SK-N-SH treated with all-trans-retinoic acid at 6 μM for 48 hours (cell line): Measurements from ENCODE around the gene VPS13D.

Experiments used
- ATAC-seq: fragments of 200-7000 bp; cut with Tn5 transposase; 3 replicates; pipeline ENCODE4 v1.9.1; 2020; ENCODE audit warnings: mild to moderate bottlenecking, moderate library complexity
- ARNTL ChIP-seq: fragments of 450-650 bp; formaldehyde crosslinking; IDR thresholded peaks from 2 replicates; pipeline ENCODE4 v1.5.0; 2020; ENCODE audit warnings: low read depth, mild to moderate bottlenecking, moderate library complexity, borderline replicate concordance
- CSDC2 ChIP-seq: fragments of 250-450 bp; sonication (Bioruptor Pico); IDR thresholded peaks from 2 replicates; pipeline ENCODE4 v1.5.0; 2020; ENCODE audit warnings: mild to moderate bottlenecking, moderate library complexity
- ESRRG ChIP-seq: fragments of 250-450 bp; sonication (Bioruptor Pico); IDR thresholded peaks from 2 replicates; pipeline ENCODE4 v1.6.1; 2021; ENCODE audit warnings: mild to moderate bottlenecking
- ISL1 ChIP-seq: fragments of 250-450 bp; sonication (Bioruptor Pico); IDR thresholded peaks from 2 replicates; pipeline ENCODE4 v2.1.2; 2022; ENCODE audit warnings: mild to moderate bottlenecking, moderate library complexity
- PPARA ChIP-seq: fragments of 250-450 bp; sonication (Bioruptor Pico); IDR thresholded peaks from 2 replicates; pipeline ENCODE4 v1.5.0; 2020; ENCODE audit warnings: mild to moderate bottlenecking, borderline replicate concordance
- RARB ChIP-seq: fragments of 250-450 bp; sonication (Bioruptor Pico); IDR thresholded peaks from 2 replicates; pipeline ENCODE4 v1.8.0; 2021; ENCODE audit warnings: mild to moderate bottlenecking, moderate library complexity
- SNAI2 ChIP-seq: fragments of 250-450 bp; sonication (Bioruptor Pico); IDR thresholded peaks from 2 replicates; pipeline ENCODE4 v1.5.0; 2020; ENCODE audit warnings: mild to moderate bottlenecking, moderate library complexity
- TCF4 ChIP-seq: fragments of 250-450 bp; sonication (Bioruptor Pico); IDR thresholded peaks from 2 replicates; pipeline ENCODE4 v1.8.0; 2021; ENCODE audit warnings: mild to moderate bottlenecking, moderate library complexity, borderline replicate concordance
- TOX ChIP-seq: fragments of 250-450 bp; sonication (Bioruptor Pico); IDR thresholded peaks from 2 replicates; pipeline ENCODE4 v1.8.0; 2021; ENCODE audit warnings: mild to moderate bottlenecking, moderate library complexity, borderline replicate concordance
- ZC3H10 ChIP-seq: fragments of 250-450 bp; sonication (Bioruptor Pico); IDR thresholded peaks from 2 replicates; pipeline ENCODE4 v1.5.1; 2021; ENCODE audit warnings: mild to moderate bottlenecking, moderate library complexity
- ZFP3 ChIP-seq: fragments of 250-450 bp; sonication (Bioruptor Pico); IDR thresholded peaks from 2 replicates; pipeline ENCODE4 v1.5.0; 2020; ENCODE audit warnings: mild to moderate bottlenecking, moderate library complexity
- ZNF565 ChIP-seq: fragments of 450-650 bp; formaldehyde crosslinking; conservative IDR thresholded peaks from 2 replicates; pipeline ENCODE4 v1.5.0; 2020; ENCODE audit warnings: low read depth, mild to moderate bottlenecking, moderate library complexity
- ZNF8 ChIP-seq: fragments of 450-650 bp; formaldehyde crosslinking; IDR thresholded peaks from 2 replicates; pipeline ENCODE4 v1.5.0; 2020; ENCODE audit warnings: mild to moderate bottlenecking, moderate library complexity
- TF ChIP-seq, protein P1 (sequence below): fragments of 250-450 bp; sonication (Bioruptor Pico); IDR thresholded peaks from 2 replicates; pipeline ENCODE4 v1.8.0; 2020; ENCODE audit warnings: mild to moderate bottlenecking, moderate library complexity, borderline replicate concordance
- TF ChIP-seq, protein P2 (sequence below): fragments of 250-450 bp; sonication (Bioruptor Pico); IDR thresholded peaks from 2 replicates; pipeline ENCODE4 v1.5.1; 2021; ENCODE audit warnings: mild to moderate bottlenecking, moderate library complexity
- TF ChIP-seq, protein P3 (sequence below): fragments of 250-450 bp; sonication (Bioruptor Pico); IDR thresholded peaks from 2 replicates; pipeline ENCODE4 v1.8.0; 2021; ENCODE audit warnings: low read depth, mild to moderate bottlenecking, moderate library complexity, borderline replicate concordance
- TF ChIP-seq, protein P4 (sequence below): fragments of 250-450 bp; sonication (Bioruptor Pico); IDR thresholded peaks from 2 replicates; pipeline ENCODE4 v1.5.1; 2020; ENCODE audit warnings: low read depth, mild to moderate bottlenecking, moderate library complexity

VPS13D gene

DNA sequence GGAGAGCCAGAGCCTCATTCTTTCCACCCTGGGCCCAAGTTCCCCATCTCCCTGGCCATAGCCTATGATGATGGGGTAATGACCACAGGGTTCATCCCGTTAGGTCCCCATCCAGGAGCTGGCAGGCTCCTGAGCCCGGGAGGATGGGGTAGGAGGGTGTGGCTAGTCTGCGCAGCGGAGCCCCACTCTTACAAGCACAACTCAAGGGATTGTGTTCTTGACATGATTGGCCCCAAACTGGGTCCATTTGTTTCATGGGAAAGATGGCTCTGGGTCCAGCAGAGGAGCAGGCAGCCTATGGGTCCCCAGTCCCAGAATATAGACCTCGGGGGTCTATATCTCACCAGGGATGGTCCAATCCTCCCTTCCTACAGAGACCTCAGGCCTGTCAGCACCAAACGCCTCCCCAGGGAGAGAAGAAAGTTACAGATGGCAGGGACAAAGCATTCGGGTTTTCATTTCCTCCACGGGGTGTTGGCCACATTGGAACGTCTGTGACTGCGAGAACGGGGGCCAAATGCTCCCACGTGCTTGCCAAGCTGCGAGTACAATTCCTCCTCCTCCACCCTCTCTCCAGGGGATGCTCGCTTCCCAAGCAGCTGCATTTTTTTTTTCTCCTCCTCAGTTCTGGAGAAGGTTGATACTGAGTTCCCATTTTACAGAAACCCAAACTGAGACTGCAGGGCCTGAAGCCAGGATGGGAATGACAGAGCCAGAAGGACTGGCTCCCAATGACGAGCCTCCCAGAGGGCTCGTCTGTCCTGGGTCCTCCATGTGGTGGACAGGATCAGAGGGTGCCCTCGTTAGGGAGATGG, 317.1 kb downstream of the VPS13D start:
- ATAC-seq = no peak
- TF ChIP-seq ZNF8 (CRISPR knock-in tag) (no peak), RARB (CRISPR knock-in tag) (no peak), ESRRG (CRISPR knock-in tag) (no peak), CSDC2 (CRISPR knock-in tag) (no peak)
- TF ChIP-seq, all 23 proteins: peak for 0

DNA sequence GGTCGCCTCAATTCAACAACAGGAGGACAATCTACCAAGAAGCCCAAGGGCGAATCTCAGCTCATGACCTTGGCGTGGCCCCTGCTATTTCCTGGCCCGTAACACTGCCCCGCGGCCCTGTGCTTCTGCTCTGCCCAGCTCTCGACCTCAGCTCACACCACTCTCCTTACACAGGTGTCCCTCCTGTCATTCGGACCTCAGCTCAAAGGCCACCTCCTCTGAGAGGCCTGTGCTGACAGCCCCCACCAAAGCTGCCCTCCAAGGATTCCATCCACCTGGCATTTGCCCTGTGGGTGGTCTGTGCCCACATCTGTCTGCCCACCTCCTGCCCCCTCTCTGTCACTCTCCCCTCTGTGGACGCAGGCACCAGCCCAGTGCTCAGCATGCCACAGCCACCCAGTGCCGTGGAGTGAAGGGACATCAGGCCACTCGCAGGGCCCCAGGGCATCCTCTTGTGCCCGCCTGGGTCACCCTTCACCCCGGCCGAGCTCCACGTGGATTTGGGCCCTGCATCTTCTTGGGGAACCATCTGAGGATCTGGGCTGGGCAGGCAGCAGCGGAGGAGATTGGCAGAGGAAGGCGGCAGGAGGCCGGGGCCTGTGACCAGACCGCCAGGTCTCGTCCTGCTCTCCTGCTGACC, 317.9 kb downstream of the VPS13D start:
- TF ChIP-seq, protein P1, sequence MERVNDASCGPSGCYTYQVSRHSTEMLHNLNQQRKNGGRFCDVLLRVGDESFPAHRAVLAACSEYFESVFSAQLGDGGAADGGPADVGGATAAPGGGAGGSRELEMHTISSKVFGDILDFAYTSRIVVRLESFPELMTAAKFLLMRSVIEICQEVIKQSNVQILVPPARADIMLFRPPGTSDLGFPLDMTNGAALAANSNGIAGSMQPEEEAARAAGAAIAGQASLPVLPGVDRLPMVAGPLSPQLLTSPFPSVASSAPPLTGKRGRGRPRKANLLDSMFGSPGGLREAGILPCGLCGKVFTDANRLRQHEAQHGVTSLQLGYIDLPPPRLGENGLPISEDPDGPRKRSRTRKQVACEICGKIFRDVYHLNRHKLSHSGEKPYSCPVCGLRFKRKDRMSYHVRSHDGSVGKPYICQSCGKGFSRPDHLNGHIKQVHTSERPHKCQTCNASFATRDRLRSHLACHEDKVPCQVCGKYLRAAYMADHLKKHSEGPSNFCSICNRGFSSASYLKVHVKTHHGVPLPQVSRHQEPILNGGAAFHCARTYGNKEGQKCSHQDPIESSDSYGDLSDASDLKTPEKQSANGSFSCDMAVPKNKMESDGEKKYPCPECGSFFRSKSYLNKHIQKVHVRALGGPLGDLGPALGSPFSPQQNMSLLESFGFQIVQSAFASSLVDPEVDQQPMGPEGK (CRISPR knock-in tag) = no peak
- no peak for TF ChIP-seq SNAI2 (CRISPR knock-in tag)
- TF ChIP-seq TCF4 (CRISPR knock-in tag) = no peak
- TF ChIP-seq ZC3H10 (CRISPR knock-in tag) = no peak
- TF ChIP-seq, protein P2, sequence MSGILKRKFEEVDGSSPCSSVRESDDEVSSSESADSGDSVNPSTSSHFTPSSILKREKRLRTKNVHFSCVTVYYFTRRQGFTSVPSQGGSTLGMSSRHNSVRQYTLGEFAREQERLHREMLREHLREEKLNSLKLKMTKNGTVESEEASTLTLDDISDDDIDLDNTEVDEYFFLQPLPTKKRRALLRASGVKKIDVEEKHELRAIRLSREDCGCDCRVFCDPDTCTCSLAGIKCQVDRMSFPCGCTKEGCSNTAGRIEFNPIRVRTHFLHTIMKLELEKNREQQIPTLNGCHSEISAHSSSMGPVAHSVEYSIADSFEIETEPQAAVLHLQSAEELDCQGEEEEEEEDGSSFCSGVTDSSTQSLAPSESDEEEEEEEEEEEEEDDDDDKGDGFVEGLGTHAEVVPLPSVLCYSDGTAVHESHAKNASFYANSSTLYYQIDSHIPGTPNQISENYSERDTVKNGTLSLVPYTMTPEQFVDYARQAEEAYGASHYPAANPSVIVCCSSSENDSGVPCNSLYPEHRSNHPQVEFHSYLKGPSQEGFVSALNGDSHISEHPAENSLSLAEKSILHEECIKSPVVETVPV (CRISPR knock-in tag) = no peak

DNA sequence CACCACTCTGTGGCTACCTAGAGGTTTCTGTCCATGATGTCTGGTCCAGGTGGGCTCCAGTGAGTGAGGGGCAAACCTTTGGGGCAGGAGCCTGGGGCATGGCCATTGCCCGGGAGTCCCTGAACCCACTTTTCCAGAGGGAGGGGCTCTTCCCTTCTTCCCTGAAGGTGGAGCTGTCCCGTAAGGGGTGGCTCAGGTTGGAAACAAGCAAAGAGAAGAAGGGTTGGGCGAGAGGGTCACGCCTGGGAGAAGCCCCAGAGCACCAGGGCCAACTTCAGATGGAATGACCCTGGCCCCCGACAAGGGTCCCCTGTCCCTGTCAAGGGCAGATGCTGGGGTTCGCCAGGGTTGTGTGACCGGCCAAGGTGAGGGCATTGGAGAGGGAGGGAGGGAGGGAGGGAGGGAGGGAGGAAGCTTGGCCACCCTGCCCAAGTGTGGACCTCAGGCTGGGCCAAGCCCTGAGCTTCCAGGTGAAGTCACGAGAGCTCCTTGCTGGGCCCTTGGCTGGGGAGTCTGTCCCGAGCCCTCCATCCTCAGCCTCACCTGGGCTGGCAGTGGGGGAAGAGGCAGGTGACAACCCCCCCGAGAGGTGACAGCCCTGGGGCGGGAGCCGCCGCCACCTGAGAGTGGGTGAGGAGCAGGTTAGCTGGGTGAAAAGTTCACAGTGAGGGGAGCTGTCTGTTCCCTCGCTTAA, 318.6 kb downstream of the VPS13D start:
- TF ChIP-seq ZC3H10 (CRISPR knock-in tag) = no peak
- TF ChIP-seq ZNF565 (CRISPR knock-in tag) = no peak
- no peak for TF ChIP-seq ZFP3 (CRISPR knock-in tag)
- TF ChIP-seq, protein P1 (CRISPR knock-in tag) = no peak
- TF ChIP-seq ZNF8 (CRISPR knock-in tag) = no peak
- no peak for TF ChIP-seq PPARA (CRISPR knock-in tag)
- TF ChIP-seq, protein P3, sequence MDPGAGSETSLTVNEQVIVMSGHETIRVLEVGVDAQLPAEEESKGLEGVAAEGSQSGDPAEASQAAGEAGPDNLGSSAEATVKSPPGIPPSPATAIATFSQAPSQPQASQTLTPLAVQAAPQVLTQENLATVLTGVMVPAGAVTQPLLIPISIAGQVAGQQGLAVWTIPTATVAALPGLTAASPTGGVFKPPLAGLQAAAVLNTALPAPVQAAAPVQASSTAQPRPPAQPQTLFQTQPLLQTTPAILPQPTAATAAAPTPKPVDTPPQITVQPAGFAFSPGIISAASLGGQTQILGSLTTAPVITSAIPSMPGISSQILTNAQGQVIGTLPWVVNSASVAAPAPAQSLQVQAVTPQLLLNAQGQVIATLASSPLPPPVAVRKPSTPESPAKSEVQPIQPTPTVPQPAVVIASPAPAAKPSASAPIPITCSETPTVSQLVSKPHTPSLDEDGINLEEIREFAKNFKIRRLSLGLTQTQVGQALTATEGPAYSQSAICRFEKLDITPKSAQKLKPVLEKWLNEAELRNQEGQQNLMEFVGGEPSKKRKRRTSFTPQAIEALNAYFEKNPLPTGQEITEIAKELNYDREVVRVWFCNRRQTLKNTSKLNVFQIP = no peak
- TF ChIP-seq ARNTL (CRISPR knock-in tag) = no peak
- TF ChIP-seq TOX (CRISPR knock-in tag) = no peak
- TF ChIP-seq, protein P4, sequence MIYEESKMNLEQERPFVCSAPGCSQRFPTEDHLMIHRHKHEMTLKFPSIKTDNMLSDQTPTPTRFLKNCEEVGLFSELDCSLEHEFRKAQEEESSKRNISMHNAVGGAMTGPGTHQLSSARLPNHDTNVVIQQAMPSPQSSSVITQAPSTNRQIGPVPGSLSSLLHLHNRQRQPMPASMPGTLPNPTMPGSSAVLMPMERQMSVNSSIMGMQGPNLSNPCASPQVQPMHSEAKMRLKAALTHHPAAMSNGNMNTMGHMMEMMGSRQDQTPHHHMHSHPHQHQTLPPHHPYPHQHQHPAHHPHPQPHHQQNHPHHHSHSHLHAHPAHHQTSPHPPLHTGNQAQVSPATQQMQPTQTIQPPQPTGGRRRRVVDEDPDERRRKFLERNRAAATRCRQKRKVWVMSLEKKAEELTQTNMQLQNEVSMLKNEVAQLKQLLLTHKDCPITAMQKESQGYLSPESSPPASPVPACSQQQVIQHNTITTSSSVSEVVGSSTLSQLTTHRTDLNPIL = no peak
- TF ChIP-seq RARB (CRISPR knock-in tag) = no peak
- no peak for ATAC-seq

More for the DNA sequence above, 317.9 kb downstream of the VPS13D start:
- ATAC-seq = no peak

DNA sequence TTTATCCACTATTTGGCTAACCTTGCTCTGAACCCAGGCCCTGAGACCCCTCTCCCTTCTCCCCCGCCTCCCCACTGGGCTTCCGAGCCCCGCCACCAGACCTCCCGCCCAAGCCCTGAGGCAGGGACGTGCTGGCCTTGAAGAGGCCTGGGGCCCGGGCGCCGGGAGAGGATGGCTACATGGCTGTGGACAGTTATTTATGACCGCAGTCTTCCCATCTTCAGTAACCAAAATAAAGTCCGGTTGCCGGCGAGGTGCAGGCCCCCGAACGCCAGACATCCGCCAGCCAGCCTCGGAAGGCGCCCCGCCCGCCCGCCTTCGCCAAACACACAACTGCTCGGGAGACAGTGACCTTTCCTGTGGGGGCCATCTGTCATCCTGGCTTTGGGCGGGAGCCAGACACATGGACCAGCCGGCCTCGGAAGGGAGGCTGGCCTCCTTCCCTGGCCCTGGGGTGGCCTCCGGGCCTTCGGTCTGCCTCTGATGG, 319.2 kb downstream of the VPS13D start:
- no peak for TF ChIP-seq TOX (CRISPR knock-in tag)
- TF ChIP-seq SNAI2 (CRISPR knock-in tag) = no peak
- no peak for TF ChIP-seq ZFP3 (CRISPR knock-in tag)
- TF ChIP-seq CSDC2 (CRISPR knock-in tag) = no peak
- TF ChIP-seq ZC3H10 (CRISPR knock-in tag) = no peak
- no peak for TF ChIP-seq ZNF8 (CRISPR knock-in tag)
- no peak for TF ChIP-seq TCF4 (CRISPR knock-in tag)
- no peak for TF ChIP-seq ISL1 (CRISPR knock-in tag)
- TF ChIP-seq ARNTL (CRISPR knock-in tag) = no peak
- no peak for TF ChIP-seq RARB (CRISPR knock-in tag)
- no peak for TF ChIP-seq ESRRG (CRISPR knock-in tag)
- ATAC-seq = no peak
